A673 (cell line): ENCODE measurements around the gene ZNF366. TPM values are rescaled to one million over a fixed set of nuclear protein-coding genes. Genes with fewer than 3 reads are reported as not detected.
"Not testable (repeated sequence)": the region's sequence is repeated elsewhere in the genome, so short reads cannot be mapped to it uniquely, and the experiment has no call there.

Source experiments
- BruUV-seq: library from RNA; stranded (reverse); fragments of 400-500 nt; replicated peaks from 2 replicates; lab custom pipeline; 2021; lab: Mats Ljungman, UMichigan
- CTCF ChIA-PET: fragments of 300-600 bp; sonication (Branson Sonifier 250); formaldehyde crosslinking; loops from one replicate; lab custom pipeline; 2022; ENCODE audit warnings: antibody characterized with exemption; lab: Charles Lee
- POLR2A ChIA-PET: fragments of 300-600 bp; sonication (Branson Sonifier 250); formaldehyde crosslinking; loops from one replicate; lab custom pipeline; 2022; ENCODE audit warnings: antibody characterized with exemption; ENCODE audit not compliant: low non-redundant PET; lab: Charles Lee
- DNase-seq: peaks from one replicate; pipeline ENCODE4 v3.0.0-alpha.2; 2015; ENCODE audit warnings: low spot score
- H3K27ac ChIP-seq: fragments of 200-600 bp; sonication (generic); 2 replicates; pipeline ENCODE4 v1.5.1; 2016; ENCODE audit warnings: mixed run types, low read depth, mild to moderate bottlenecking, mixed read lengths, antibody characterized with exemption, low read length; ENCODE audit not compliant: poor library complexity, severe bottlenecking
- H3K27me3 ChIP-seq: fragments of 200-600 bp; sonication (generic); replicated peaks from 2 replicates; pipeline ENCODE4 v1.6.1; 2017; ENCODE audit warnings: mixed run types, low read depth, mild to moderate bottlenecking, mixed read lengths, antibody characterized with exemption, low read length; ENCODE audit not compliant: insufficient read depth, poor library complexity
- H3K36me3 ChIP-seq: fragments of 200-600 bp; sonication (generic); 2 replicates; pipeline ENCODE4 v1.6.1; 2016; ENCODE audit warnings: mixed run types, mild to moderate bottlenecking, mixed read lengths, antibody characterized with exemption, low read length; ENCODE audit not compliant: insufficient read depth, poor library complexity, severe bottlenecking
- H3K4me1 ChIP-seq: fragments of 200-600 bp; sonication (generic); 2 replicates; pipeline ENCODE4 v1.6.1; 2017; ENCODE audit warnings: mixed run types, mild to moderate bottlenecking, mixed read lengths, antibody characterized with exemption, low read length; ENCODE audit not compliant: insufficient read depth, poor library complexity, severe bottlenecking
- H3K4me3 ChIP-seq: fragments of 200-600 bp; sonication (generic); 2 replicates; pipeline ENCODE4 v1.5.1; 2016; ENCODE audit warnings: low read depth, mixed run types, mild to moderate bottlenecking, mixed read lengths, low read length; ENCODE audit not compliant: poor library complexity, severe bottlenecking
- H3K9me3 ChIP-seq: fragments of 200-600 bp; sonication (generic); 2 replicates; pipeline ENCODE4 v1.6.1; 2016; ENCODE audit warnings: mixed run types, low read depth, mild to moderate bottlenecking, mixed read lengths, antibody characterized with exemption, low read length; ENCODE audit not compliant: poor library complexity, severe bottlenecking
- EZH2 ChIP-seq: fragments of 200-600 bp; sonication (generic); IDR thresholded peaks from 2 replicates; pipeline ENCODE4 v1.6.1; 2017; ENCODE audit warnings: borderline replicate concordance, low read depth, mild to moderate bottlenecking, mixed read lengths, antibody characterized with exemption, low read length; ENCODE audit not compliant: poor library complexity, severe bottlenecking
- intact Hi-C: fragments of 100-400 bp; cut with micrococcal nuclease; formaldehyde crosslinking; loops from one replicate; pipeline ENCODE4 v1.10.0; 2022; ENCODE audit not compliant: unreplicated experiment
- total RNA-seq: library from RNA; stranded (reverse); gene quantifications from 2 replicates; pipeline ENCODE4 v1.2.3, GENCODE V29; 2021
- TF ChIP-seq, protein P1 (sequence below): fragments of 300-800, 200-600 bp; sonication (generic); conservative IDR thresholded peaks from 2 replicates; pipeline ENCODE4 v1.5.1; 2017; ENCODE audit warnings: low read depth, mild to moderate bottlenecking, antibody characterized with exemption, low read length, moderate library complexity, mixed read lengths

Gene ZNF366
- total RNA-seq, 1 experiment from 2014 or later = not detected

DNA sequence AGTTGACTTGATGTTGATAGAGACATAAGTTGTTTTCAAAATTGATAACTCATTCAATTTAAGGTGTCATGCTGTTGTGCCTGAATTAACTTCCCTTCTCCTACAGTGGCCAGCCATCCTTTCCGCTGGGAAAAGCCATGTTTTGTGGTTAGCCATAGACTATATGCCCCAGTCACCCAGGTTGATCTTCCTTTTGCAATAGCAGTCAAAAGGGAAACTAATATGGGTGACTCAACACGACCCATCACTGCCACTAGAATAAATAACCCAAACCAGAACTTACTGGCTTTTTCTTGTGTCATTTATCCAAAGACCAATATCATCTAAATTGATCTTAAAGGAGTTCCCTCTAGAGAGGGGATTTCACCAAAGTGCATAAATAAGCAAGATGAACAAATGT is 99.7 kb downstream of the ZNF366 start:
- peaks cover 9% of the 10 kb centered on the region for H3K27me3 ChIP-seq
- no peaks in the 10 kb centered on the region for H3K36me3 ChIP-seq
- H3K4me1 ChIP-seq = peaks cover 16% of the 10 kb centered on the region
- no peak for TF ChIP-seq EZH2
- TF ChIP-seq, protein P1, sequence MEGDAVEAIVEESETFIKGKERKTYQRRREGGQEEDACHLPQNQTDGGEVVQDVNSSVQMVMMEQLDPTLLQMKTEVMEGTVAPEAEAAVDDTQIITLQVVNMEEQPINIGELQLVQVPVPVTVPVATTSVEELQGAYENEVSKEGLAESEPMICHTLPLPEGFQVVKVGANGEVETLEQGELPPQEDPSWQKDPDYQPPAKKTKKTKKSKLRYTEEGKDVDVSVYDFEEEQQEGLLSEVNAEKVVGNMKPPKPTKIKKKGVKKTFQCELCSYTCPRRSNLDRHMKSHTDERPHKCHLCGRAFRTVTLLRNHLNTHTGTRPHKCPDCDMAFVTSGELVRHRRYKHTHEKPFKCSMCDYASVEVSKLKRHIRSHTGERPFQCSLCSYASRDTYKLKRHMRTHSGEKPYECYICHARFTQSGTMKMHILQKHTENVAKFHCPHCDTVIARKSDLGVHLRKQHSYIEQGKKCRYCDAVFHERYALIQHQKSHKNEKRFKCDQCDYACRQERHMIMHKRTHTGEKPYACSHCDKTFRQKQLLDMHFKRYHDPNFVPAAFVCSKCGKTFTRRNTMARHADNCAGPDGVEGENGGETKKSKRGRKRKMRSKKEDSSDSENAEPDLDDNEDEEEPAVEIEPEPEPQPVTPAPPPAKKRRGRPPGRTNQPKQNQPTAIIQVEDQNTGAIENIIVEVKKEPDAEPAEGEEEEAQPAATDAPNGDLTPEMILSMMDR = no peak
- no peak overlapping the region for H3K27ac ChIP-seq
- H3K4me3 ChIP-seq = no peak overlapping the region
- intact Hi-C loops = no loop called here
- BruUV-seq = no TSS peak
- ChIA-PET POLR2A (no interaction called here), CTCF (no interaction called here)
- no peaks in the 10 kb centered on the region for H3K9me3 ChIP-seq
- DNase-seq = no peak

DNA sequence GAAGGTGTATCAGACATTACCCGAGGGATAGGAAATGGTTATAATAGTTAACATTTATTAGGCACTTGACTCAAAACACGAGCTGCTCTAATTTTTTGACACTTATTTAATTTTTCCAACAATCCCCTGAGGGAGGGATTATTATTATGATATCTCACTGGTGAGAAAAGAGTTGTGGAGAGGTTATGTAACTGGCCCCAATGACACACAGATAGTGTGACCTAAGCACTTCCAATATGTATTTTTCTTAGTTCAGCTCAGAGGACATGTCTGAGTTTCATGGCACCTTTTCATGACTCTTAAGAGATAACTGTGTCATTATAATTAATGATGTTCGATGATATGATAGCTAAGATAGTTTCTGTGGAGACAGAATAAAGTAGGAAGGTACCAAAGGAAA is 100.1 kb downstream of the ZNF366 start:
- ChIA-PET CTCF (no interaction called here), POLR2A (no interaction called here)
- TF ChIP-seq, protein P1 = no peak
- no peak for TF ChIP-seq EZH2
- H3K4me1 ChIP-seq = peaks cover 16% of the 10 kb centered on the region
- no peaks in the 10 kb centered on the region for H3K36me3 ChIP-seq
- BruUV-seq = no TSS peak
- no peak overlapping the region for H3K4me3 ChIP-seq
- DNase-seq = no peak
- intact Hi-C loops = no loop called here
- peaks cover under 1% of the 10 kb centered on the region for H3K9me3 ChIP-seq
- peaks cover 9% of the 10 kb centered on the region for H3K27me3 ChIP-seq
- no peak overlapping the region for H3K27ac ChIP-seq

DNA sequence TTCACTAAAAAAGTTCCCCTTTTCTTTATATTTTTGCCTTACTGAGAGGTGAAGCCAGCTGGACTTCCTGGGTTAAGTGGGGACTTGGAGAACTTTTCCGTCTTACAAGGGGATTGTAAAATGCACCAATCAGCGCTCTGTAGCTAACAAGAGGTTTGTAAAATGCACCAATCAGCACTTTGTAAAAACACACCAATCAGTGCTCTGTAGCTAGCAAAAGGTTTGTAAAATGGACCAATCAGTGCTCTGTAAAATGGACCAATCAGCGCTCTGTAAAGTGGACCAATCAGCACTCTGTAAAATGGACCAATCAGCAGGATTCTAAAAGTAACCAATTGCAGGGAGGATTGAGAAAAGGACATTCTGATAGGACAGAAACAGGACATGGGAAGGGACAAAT is 102.4 kb downstream of the ZNF366 start:
- H3K27me3 ChIP-seq, H3K36me3 ChIP-seq, intact Hi-C loops, H3K4me3 ChIP-seq, H3K27ac ChIP-seq, DNase-seq, POLR2A ChIA-PET, BruUV-seq: not testable (repeated sequence)
- H3K9me3 ChIP-seq = peaks cover 18% of the 10 kb centered on the region
- CTCF ChIA-PET = interaction anchor here (0.5 kb wide), 1 partner anchor 811 kb away, joined by 3 read pairs; no protein-coding TSS in a partner anchor
- peaks cover 16% of the 10 kb centered on the region for H3K4me1 ChIP-seq

DNA sequence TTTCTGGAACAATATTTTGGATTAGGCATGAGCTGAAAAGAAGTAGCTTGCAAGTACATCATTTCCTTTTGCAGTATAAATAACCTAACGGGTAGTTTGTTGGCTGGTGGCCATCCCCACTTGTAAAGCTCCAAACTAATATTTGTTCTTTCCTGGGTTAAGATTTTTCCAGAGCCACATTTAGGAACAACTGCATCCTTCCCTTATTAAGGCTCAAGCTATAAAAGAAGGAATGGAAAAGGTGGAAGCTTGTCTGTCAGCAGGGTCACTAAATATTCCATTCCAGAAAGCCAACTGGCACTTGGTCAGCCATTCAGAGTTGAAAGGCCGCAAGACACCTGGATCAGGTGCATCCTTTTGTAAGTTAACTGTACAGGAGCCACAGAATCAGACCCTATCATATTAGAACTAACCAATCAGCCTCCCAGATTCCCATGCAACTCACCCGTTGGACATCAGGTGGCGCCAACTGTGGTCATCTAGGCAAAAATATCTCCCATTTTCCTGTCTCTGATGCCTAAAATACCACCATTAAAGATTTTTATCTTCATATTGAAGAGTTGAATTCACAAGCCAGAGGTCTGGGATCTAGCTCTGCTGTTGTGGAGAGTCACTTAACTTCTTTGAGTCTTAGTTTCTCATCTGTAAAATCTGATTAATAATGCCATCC is 104.1 kb downstream of the ZNF366 start:
- TF ChIP-seq EZH2 = no peak
- TF ChIP-seq, protein P1 = peak; percentile 70
- peaks cover 18% of the 10 kb centered on the region for H3K9me3 ChIP-seq
- no peak overlapping the region for H3K27ac ChIP-seq
- POLR2A ChIA-PET = no interaction called here
- no peak overlapping the region for H3K4me3 ChIP-seq
- CTCF ChIA-PET = no interaction called here
- intact Hi-C loops = no loop called here
- DNase-seq = peak; percentile 21
- no peaks in the 10 kb centered on the region for H3K36me3 ChIP-seq
- BruUV-seq = no TSS peak
- H3K4me1 ChIP-seq = peaks cover 3% of the 10 kb centered on the region
- peaks cover 9% of the 10 kb centered on the region for H3K27me3 ChIP-seq
